Measurements from ENCODE around the gene ZNF883. TPM values are rescaled to one million over a fixed set of nuclear protein-coding genes. Genes with fewer than 3 reads are reported as not detected.

Gene ZNF883
- polyA plus RNA-seq, 1 donor: 4.1 TPM

DNA sequence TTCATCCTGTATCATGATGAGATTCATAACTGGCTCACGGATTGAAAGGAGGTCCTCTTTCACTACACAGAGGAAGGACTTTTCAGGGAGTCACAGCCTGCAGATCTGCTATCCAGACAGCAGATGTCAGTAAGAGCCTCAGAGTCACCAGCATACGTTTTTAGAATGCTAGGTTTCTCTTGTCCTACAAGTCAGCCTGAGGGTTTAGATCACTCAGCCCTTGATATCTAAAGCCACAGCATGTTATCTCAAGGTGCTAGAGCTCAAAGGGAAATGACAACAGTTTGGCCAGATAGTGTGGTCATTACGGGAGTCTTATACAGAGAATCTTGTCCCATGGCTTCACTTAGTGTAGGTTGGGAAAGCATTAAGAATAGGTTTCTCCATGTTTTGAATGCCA, 90.4 kb downstream of the ZNF883 start:
- DNase-seq (ENCODE audit: low read depth): no peak

- no peak for DNase-seq (ENCODE audit: low read depth)
Observed at GRCh38 chr9:112917987-112918362, 94.0 kb downstream of the ZNF883 start.

- no peak for DNase-seq (ENCODE audit: low read depth)
Observed at GRCh38 chr9:112917047-112917986, 94.7 kb downstream of the ZNF883 start.

GRCh38 chr9:112914524-112914923, 97.5 kb downstream of the ZNF883 start:
- no peak for DNase-seq (ENCODE audit: low read depth)

DNA sequence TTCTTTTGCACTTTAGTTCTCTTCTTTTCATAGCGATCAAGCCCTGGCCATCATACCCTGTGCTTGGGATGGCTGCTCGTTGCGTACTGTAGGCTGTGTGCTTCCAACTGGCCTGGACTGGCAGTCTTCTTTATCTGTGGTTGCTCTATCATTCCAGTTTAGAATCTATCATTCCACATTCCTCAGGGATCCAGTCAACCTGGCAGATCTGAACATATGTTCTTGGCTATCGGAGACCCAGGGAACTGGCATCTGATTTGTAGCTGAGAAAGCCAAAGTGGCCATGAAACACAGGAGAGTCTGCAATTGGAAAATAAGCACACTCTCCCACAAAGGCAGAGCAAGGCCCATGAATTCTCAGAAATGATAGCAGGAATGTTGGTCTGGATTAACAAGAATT, 98.7 kb downstream of the ZNF883 start:
- DNase-seq (ENCODE audit: low read depth): no peak

- DNase-seq (ENCODE audit: low read depth): no peak
Observed at GRCh38 chr9:112912636-112913035, 99.4 kb downstream of the ZNF883 start.

GRCh38 chr9:112911736-112912135, 100.3 kb downstream of the ZNF883 start:
- DNase-seq (ENCODE audit: low read depth): no peak

Other genes starting within 250 kb of the ZNF883 start
- gene SLC46A2, start 121.3 kb downstream of the ZNF883 start, polyA plus RNA-seq (ENCODE audit: insufficient read length): 0.10 TPM
- 3.3 TPM for gene ZFP37, start 44.5 kb upstream of the ZNF883 start, polyA plus RNA-seq (ENCODE audit: insufficient read length)
- gene SLC31A2, start 138.8 kb upstream of the ZNF883 start, polyA plus RNA-seq (ENCODE audit: insufficient read length): 3.4 TPM
- 19.3 TPM for gene FKBP15, start 209.1 kb upstream of the ZNF883 start, polyA plus RNA-seq (ENCODE audit: insufficient read length)
- 7.8 TPM for gene SLC31A1, start 209.4 kb upstream of the ZNF883 start, polyA plus RNA-seq (ENCODE audit: insufficient read length)